Measurements from ENCODE around the gene MED27.
"Not testable (repeated sequence)": the region's sequence is repeated elsewhere in the genome, so short reads cannot be mapped to it uniquely, and the experiment has no call there.

The MED27 gene

GRCh38 chr9:132063281-132063680, 16.4 kb downstream of the MED27 start:
- peaks cover 14% of the 10 kb centered on the region for H3K4me1 ChIP-seq
- peaks cover 86% of the 10 kb centered on the region for H3K36me3 ChIP-seq
- H3K4me3 ChIP-seq, result no peak overlapping the region
- peaks cover 82% of the 10 kb centered on the region for H4K20me1 ChIP-seq
- no peak for TF ChIP-seq Cebpa-rat (IDR thresholded peaks at IDR 0.05)
- H3K9ac ChIP-seq, result no peak overlapping the region
- no peaks in the 10 kb centered on the region for H3K27me3 ChIP-seq
- H3K4me2 ChIP-seq, result peak overlapping the region; percentile 17; the same call in 1 of the 2 replicates
- H3K9me3 ChIP-seq, result peaks cover 26% of the 10 kb centered on the region
- H3K27ac ChIP-seq, result no peak overlapping the region

GRCh38 chr9:132062806-132063205, 16.9 kb downstream of the MED27 start:
- peaks cover 77% of the 10 kb centered on the region for H4K20me1 ChIP-seq
- H3K27me3 ChIP-seq, result no peaks in the 10 kb centered on the region
- H3K27ac ChIP-seq, result no peak overlapping the region

GRCh38 chr9:132061526-132061925, 18.1 kb downstream of the MED27 start:
- Histone ChIP-seq H3K27me3 (no peaks in the 10 kb centered on the region), H3K9me3 (peaks cover 29% of the 10 kb centered on the region), H3K27ac (no peak overlapping the region), H3K4me2 (no peak overlapping the region), H4K20me1 (peaks cover 74% of the 10 kb centered on the region), H3K4me3 (no peak overlapping the region), H3K36me3 (peaks cover 78% of the 10 kb centered on the region), H3K9ac (no peak overlapping the region), H3K4me1 (peaks cover 9% of the 10 kb centered on the region; the same call in 1 of the 2 replicates)
- no peak for TF ChIP-seq Cebpa-rat (IDR thresholded peaks at IDR 0.05)

More at GRCh38 chr9:132062806-132063205, 16.9 kb downstream of the MED27 start:
- Histone ChIP-seq H3K36me3 (peaks cover 85% of the 10 kb centered on the region), H3K4me2 (no peak overlapping the region), H3K9me3 (peaks cover 29% of the 10 kb centered on the region), H3K9ac (no peak overlapping the region), H3K4me1 (peaks cover 9% of the 10 kb centered on the region; the same call in 1 of the 2 replicates), H3K4me3 (no peak overlapping the region)
- peak; percentile 40; the same call in 1 of the 2 replicates for TF ChIP-seq Cebpa-rat (IDR thresholded peaks at IDR 0.05)

GRCh38 chr9:132059361-132059760, 20.3 kb downstream of the MED27 start:
- no peak overlapping the region for H3K27ac ChIP-seq
- H3K9ac ChIP-seq, result no peak overlapping the region
- H3K9me3 ChIP-seq, result peaks cover 29% of the 10 kb centered on the region
- H3K4me2 ChIP-seq, result no peak overlapping the region
- H3K4me3 ChIP-seq, result no peak overlapping the region
- TF ChIP-seq Cebpa-rat (IDR thresholded peaks at IDR 0.05), result no peak
- peaks cover 26% of the 10 kb centered on the region for H3K4me1 ChIP-seq
- H4K20me1 ChIP-seq, result peaks cover 74% of the 10 kb centered on the region
- peaks cover 56% of the 10 kb centered on the region for H3K36me3 ChIP-seq
- no peaks in the 10 kb centered on the region for H3K27me3 ChIP-seq

GRCh38 chr9:132058226-132058625, 21.4 kb downstream of the MED27 start:
- Histone ChIP-seq H3K36me3 (peaks cover 48% of the 10 kb centered on the region), H4K20me1 (peaks cover 71% of the 10 kb centered on the region), H3K9me3 (peaks cover 29% of the 10 kb centered on the region), H3K4me1 (peaks cover 31% of the 10 kb centered on the region)
- H3K27ac ChIP-seq, H3K9ac ChIP-seq, H3K4me2 ChIP-seq, H3K4me3 ChIP-seq, H3K27me3 ChIP-seq: not testable (repeated sequence)

GRCh38 chr9:132056717-132057560, 22.7 kb downstream of the MED27 start:
- Histone ChIP-seq H3K27me3 (no peaks in the 10 kb centered on the region), H3K4me1 (peaks cover 29% of the 10 kb centered on the region), H3K9me3 (peaks cover 29% of the 10 kb centered on the region), H3K9ac (no peak overlapping the region), H3K36me3 (peaks cover 37% of the 10 kb centered on the region), H3K4me3 (no peak overlapping the region), H3K27ac (no peak overlapping the region), H3K4me2 (no peak overlapping the region), H4K20me1 (peaks cover 63% of the 10 kb centered on the region)
- TF ChIP-seq Cebpa-rat (IDR thresholded peaks at IDR 0.05), result no peak

GRCh38 chr9:132055756-132056155, 23.9 kb downstream of the MED27 start:
- Histone ChIP-seq H3K4me1 (peaks cover 29% of the 10 kb centered on the region), H3K9ac (no peak overlapping the region), H3K36me3 (peaks cover 32% of the 10 kb centered on the region), H3K4me3 (no peak overlapping the region), H3K4me2 (no peak overlapping the region), H4K20me1 (peaks cover 64% of the 10 kb centered on the region), H3K9me3 (peaks cover 28% of the 10 kb centered on the region), H3K27ac (no peak overlapping the region), H3K27me3 (no peaks in the 10 kb centered on the region)
- no peak for TF ChIP-seq Cebpa-rat (IDR thresholded peaks at IDR 0.05)

- peaks cover 74% of the 10 kb centered on the region for H4K20me1 ChIP-seq
- peaks cover 15% of the 10 kb centered on the region for H3K36me3 ChIP-seq
- H3K4me3 ChIP-seq, result no peak overlapping the region
- H3K9ac ChIP-seq, result no peak overlapping the region
- H3K27ac ChIP-seq, result no peak overlapping the region
- no peak for TF ChIP-seq Cebpa-rat (IDR thresholded peaks at IDR 0.05)
- no peaks in the 10 kb centered on the region for H3K27me3 ChIP-seq
- peaks cover 46% of the 10 kb centered on the region for H3K4me1 ChIP-seq
- peaks cover 11% of the 10 kb centered on the region for H3K9me3 ChIP-seq
- peak overlapping the region; percentile 44 for H3K4me2 ChIP-seq
Observed at GRCh38 chr9:132054024-132054423, 25.6 kb downstream of the MED27 start.

GRCh38 chr9:132049900-132050299, 29.8 kb downstream of the MED27 start:
- Histone ChIP-seq H4K20me1 (peaks cover 73% of the 10 kb centered on the region), H3K9me3 (no peaks in the 10 kb centered on the region), H3K4me1 (peaks cover 76% of the 10 kb centered on the region), H3K4me2 (peak overlapping the region; percentile 69), H3K36me3 (no peaks in the 10 kb centered on the region), H3K27ac (no peak overlapping the region), H3K9ac (no peak overlapping the region), H3K4me3 (no peak overlapping the region), H3K27me3 (no peaks in the 10 kb centered on the region)
- no peak for TF ChIP-seq Cebpa-rat (IDR thresholded peaks at IDR 0.05)

GRCh38 chr9:132049323-132049882, 30.3 kb downstream of the MED27 start:
- Histone ChIP-seq H3K4me2 (peak overlapping the region; percentile 69), H3K4me1 (peaks cover 76% of the 10 kb centered on the region), H3K9me3 (no peaks in the 10 kb centered on the region), H3K36me3 (no peaks in the 10 kb centered on the region), H3K27ac (0 out of 2 replicates have a peak overlapping the region, but pooled peaks have one; percentile 33), H3K27me3 (no peaks in the 10 kb centered on the region), H4K20me1 (peaks cover 70% of the 10 kb centered on the region), H3K4me3 (no peak overlapping the region), H3K9ac (no peak overlapping the region)
- no peak for TF ChIP-seq Cebpa-rat (IDR thresholded peaks at IDR 0.05)

Measured in BLaER1 (cell line).